Gastrocnemius medialis (tissue), 4 donors: ENCODE results near the gene DPAGT1. TPM values are rescaled to one million over a fixed set of nuclear protein-coding genes. Genes with fewer than 3 reads are reported as not detected.

Experiments used
- ATAC-seq, 2 donors: fragments of 150-250 bp; one replicate each; pipeline ENCODE4 v1.9.1; 2016
- DNase-seq, 2 donors: peaks; one replicate each; pipeline ENCODE4 v3.0.0-alpha.2; 2019
- H3K27ac ChIP-seq, 4 donors: fragments of 200-600 bp; sonication (generic); 1 replicate in 1 of 4; 2 replicates in 3 of 4; pipeline ENCODE4 v1.5.1; 2016 to 2018; ENCODE audit warnings: mild to moderate bottlenecking in 2 of 4, moderate library complexity in 1 of 4
- H3K27me3 ChIP-seq, 3 donors: fragments of 200-600 bp; sonication (generic) in 2 of 3; 1 replicate in 1 of 3; 2 replicates in 2 of 3; pipeline versions ENCODE4 v1.5.1 to v1.6.0; 2016 to 2019; ENCODE audit warnings: mild to moderate bottlenecking in 1 of 3, moderate library complexity in 1 of 3
- H3K36me3 ChIP-seq, 2 donors: fragments of 200-600 bp; sonication (generic) in 1 of 2; one replicate each; pipeline ENCODE4 v1.5.1; 2017 to 2018
- H3K4me1 ChIP-seq, 2 donors: fragments of 200-600 bp; sonication (generic) in 1 of 2; one replicate each; pipeline ENCODE4 v1.5.1; 2016 to 2017; ENCODE audit warnings: mild to moderate bottlenecking in 2 of 2
- H3K4me3 ChIP-seq, 4 donors: fragments of 200-600 bp; sonication (generic) in 3 of 4; 1 replicate in 1 of 4; 2 replicates in 3 of 4; pipeline ENCODE4 v1.5.1; 2016 to 2019; ENCODE audit warnings: mild to moderate bottlenecking in 2 of 4
- H3K9me3 ChIP-seq, 3 donors: fragments of 200-600 bp; sonication (generic) in 2 of 3; 1 replicate in 1 of 3; 2 replicates in 2 of 3; pipeline ENCODE4 v1.5.1; 2016 to 2019
- CTCF ChIP-seq, 5 experiments: fragments of 450-650 bp in 3 of 5; fragments of 200-600 bp in 2 of 5; sonication (generic) in 2 of 5; IDR thresholded peaks in 4 of 5; conservative IDR thresholded peaks in 1 of 5; 1 replicate in 4 of 5; 2 replicates in 1 of 5; pipeline ENCODE4 v1.5.1; 2016 to 2019; ENCODE audit warnings: antibody characterized with exemption in 5 of 5, mild to moderate bottlenecking in 3 of 5, moderate library complexity in 3 of 5
- POLR2A ChIP-seq, 2 donors: fragments of 450-650 bp; IDR thresholded peaks; one replicate each; pipeline ENCODE4 v1.6.1; 2017; ENCODE audit warnings: antibody characterized with exemption in 2 of 2, mild to moderate bottlenecking in 2 of 2, moderate library complexity in 2 of 2
- in situ Hi-C, 4 donors: fragments of 200-750 bp; cut with MboI; loops; one replicate each; pipeline versions ENCODE4 v1.15.0 to v1.8.0; 2017; ENCODE audit warnings: low sequenced_read_pairs in 4 of 4
- intact Hi-C: fragments of 100-400 bp; cut with DNase I; formaldehyde crosslinking; loops from one replicate; pipeline ENCODE4 v1.15.1; 2023; ENCODE audit warnings: low total_unique reads
- total RNA-seq, 4 donors: library from RNA; depleted of rRNA; stranded (reverse); fragments of >200 nt; gene quantifications; one replicate each; pipeline versions ENCODE4 v1.1.0 to v1.2.3, GENCODE V29; 2016

Gene DPAGT1
- total RNA-seq, 4 donors from 2014 or later, result 8.9 to 34.0 (median 15.1) TPM

- Histone ChIP-seq H3K27ac (peak overlapping the region; percentile 91 to 98 (median 94)), H3K36me3 (peaks cover 0 to 36% of the 10 kb centered on the region in 2 donors), H3K4me3 (peak overlapping the region; percentile 69 to 99 (median 88)), H3K27me3 (no peaks in the 10 kb centered on the region), H3K9me3 (no peaks in the 10 kb centered on the region), H3K4me1 (peaks cover 13 to 21% of the 10 kb centered on the region in 2 donors)
- in situ Hi-C loops (loop anchor here in 1 of 4 donors (5.0 kb wide), 1 partner anchor 108 kb away; no protein-coding TSS in a partner anchor), intact Hi-C loops (loop anchor here (1.0 to 2.0 kb wide), 5 partner anchors 27 to 166 kb away; partner anchors contain the start of genes HYOU1 and VPS11)
- DNase-seq (peak; percentile 77 to 90), ATAC-seq (peak; percentile 79 to 82)
- TF ChIP-seq CTCF (IDR thresholded peaks at IDR 0.05 in 4 of 5, conservative IDR thresholded peaks at IDR 0.05 in 1 of 5) (peak in 4 of 5 experiments; percentile 67 to 89 (median 84)), POLR2A (IDR thresholded peaks at IDR 0.05) (no peak)
These were observed 6.9 kb downstream of the DPAGT1 start for GRCh38 chr11:119094816-119095065.

- ATAC-seq, result peak; percentile 20 to 22
- intact Hi-C loops, result loop anchor here (2.0 kb wide), 2 partner anchors 37 to 165 kb away; partner anchors contain the start of gene HYOU1
- peaks cover 0 to 36% of the 10 kb centered on the region in 2 donors for H3K36me3 ChIP-seq
These were observed 7.5 kb downstream of the DPAGT1 start for GRCh38 chr11:119093942-119094815.

GRCh38 chr11:119092880-119093842 is 8.5 kb downstream of the DPAGT1 start:
- DNase-seq, result no peak
- intact Hi-C loops (no loop called here), in situ Hi-C loops (no loop called here)
- peaks cover 13 to 21% of the 10 kb centered on the region in 2 donors for H3K4me1 ChIP-seq
- no peak for ATAC-seq
- H3K36me3 ChIP-seq, result peaks cover 0 to 26% of the 10 kb centered on the region in 2 donors
- H3K4me3 ChIP-seq, result peak overlapping the region; percentile 69 to 99 (median 88)
- peak overlapping the region; percentile 91 to 98 (median 94) for H3K27ac ChIP-seq
- no peaks in the 10 kb centered on the region for H3K9me3 ChIP-seq
- H3K27me3 ChIP-seq, result no peaks in the 10 kb centered on the region
- TF ChIP-seq CTCF (IDR thresholded peaks at IDR 0.05 in 4 of 5, conservative IDR thresholded peaks at IDR 0.05 in 1 of 5) (no peak), POLR2A (IDR thresholded peaks at IDR 0.05) (no peak)

More at GRCh38 chr11:119093942-119094815, 7.5 kb downstream of the DPAGT1 start:
- peak overlapping the region; percentile 91 to 98 (median 94) for H3K27ac ChIP-seq
- peak overlapping the region; percentile 69 to 99 (median 88) for H3K4me3 ChIP-seq
- no peaks in the 10 kb centered on the region for H3K9me3 ChIP-seq
- H3K4me1 ChIP-seq, result peaks cover 13 to 21% of the 10 kb centered on the region in 2 donors
- H3K27me3 ChIP-seq, result no peaks in the 10 kb centered on the region
- in situ Hi-C loops, result no loop called here
- DNase-seq, result no peak
- no peak for TF ChIP-seq POLR2A (IDR thresholded peaks at IDR 0.05)
- no peak for TF ChIP-seq CTCF (IDR thresholded peaks at IDR 0.05 in 4 of 5, conservative IDR thresholded peaks at IDR 0.05 in 1 of 5)

- Histone ChIP-seq H3K27me3 (no peaks in the 10 kb centered on the region), H3K27ac (no peak overlapping the region), H3K4me1 (peaks cover 13 to 21% of the 10 kb centered on the region in 2 donors), H3K36me3 (peaks cover 0 to 17% of the 10 kb centered on the region in 2 donors), H3K4me3 (no peak overlapping the region), H3K9me3 (no peaks in the 10 kb centered on the region)
- DNase-seq (no peak), ATAC-seq (no peak)
- in situ Hi-C loops (no loop called here), intact Hi-C loops (no loop called here)
- TF ChIP-seq POLR2A (IDR thresholded peaks at IDR 0.05) (no peak), CTCF (IDR thresholded peaks at IDR 0.05 in 4 of 5, conservative IDR thresholded peaks at IDR 0.05 in 1 of 5) (no peak)
These were observed 9.4 kb downstream of the DPAGT1 start for GRCh38 chr11:119091966-119092879.
